ENCODE measurements around the gene CASP6.

DNA sequence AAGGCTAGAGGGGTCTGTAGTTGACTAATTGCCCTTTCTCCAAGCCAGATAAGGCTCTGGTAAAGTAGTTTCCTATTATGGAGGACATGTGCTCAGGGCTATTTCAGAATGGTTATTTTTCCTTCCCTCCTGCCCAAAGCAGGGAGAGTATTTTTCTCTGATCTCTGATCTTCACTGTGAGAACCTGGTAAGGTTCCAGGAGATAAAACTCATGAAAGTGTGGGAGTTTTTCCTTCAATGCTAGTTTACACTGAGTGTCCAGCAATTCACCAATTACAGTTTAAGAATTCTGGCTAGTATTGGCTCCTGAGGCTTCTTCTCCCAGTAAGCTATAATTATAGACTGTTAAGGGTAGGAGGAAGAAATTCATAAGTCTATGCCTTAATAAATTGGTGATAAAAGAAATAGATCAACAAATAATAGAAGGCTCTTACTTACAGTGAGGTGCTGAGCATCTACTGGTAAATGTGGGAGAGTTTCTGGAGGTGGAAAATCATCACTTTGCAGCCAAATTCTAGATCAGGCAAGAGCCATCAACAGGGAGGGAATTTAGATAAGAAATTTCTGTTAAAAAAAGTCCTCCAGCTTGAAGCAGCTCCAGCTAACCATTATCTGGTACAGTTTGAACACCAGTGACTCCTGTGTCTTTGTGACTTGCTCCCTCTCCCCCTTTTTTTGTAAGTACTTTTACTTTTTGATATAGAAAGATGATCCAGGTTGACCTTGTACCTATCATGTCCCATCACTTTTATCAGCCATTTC lies 30.9 kb downstream of the CASP6 start:
- TF ChIP-seq, protein P1, sequence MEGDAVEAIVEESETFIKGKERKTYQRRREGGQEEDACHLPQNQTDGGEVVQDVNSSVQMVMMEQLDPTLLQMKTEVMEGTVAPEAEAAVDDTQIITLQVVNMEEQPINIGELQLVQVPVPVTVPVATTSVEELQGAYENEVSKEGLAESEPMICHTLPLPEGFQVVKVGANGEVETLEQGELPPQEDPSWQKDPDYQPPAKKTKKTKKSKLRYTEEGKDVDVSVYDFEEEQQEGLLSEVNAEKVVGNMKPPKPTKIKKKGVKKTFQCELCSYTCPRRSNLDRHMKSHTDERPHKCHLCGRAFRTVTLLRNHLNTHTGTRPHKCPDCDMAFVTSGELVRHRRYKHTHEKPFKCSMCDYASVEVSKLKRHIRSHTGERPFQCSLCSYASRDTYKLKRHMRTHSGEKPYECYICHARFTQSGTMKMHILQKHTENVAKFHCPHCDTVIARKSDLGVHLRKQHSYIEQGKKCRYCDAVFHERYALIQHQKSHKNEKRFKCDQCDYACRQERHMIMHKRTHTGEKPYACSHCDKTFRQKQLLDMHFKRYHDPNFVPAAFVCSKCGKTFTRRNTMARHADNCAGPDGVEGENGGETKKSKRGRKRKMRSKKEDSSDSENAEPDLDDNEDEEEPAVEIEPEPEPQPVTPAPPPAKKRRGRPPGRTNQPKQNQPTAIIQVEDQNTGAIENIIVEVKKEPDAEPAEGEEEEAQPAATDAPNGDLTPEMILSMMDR (IDR thresholded peaks at IDR 0.05; ENCODE audit: insufficient read depth, low read depth, low read length), result no peak
- no peak for TF ChIP-seq EZH2 (IDR thresholded peaks at IDR 0.05; ENCODE audit: insufficient read depth, low read length)

Data from astrocyte (in vitro differentiated cells and primary cell).